ENCODE data around the gene DYRK1A. TPM values are rescaled to one million over a fixed set of nuclear protein-coding genes. Genes with fewer than 3 reads are reported as not detected.

Gene DYRK1A
- total and polyA plus RNA-seq, 10 of the 15 experiments (the other 5 are each of a cell fraction or from before 2014, with no cell fraction given): 2.4 to 68.6 (median 30.7) TPM

DNA sequence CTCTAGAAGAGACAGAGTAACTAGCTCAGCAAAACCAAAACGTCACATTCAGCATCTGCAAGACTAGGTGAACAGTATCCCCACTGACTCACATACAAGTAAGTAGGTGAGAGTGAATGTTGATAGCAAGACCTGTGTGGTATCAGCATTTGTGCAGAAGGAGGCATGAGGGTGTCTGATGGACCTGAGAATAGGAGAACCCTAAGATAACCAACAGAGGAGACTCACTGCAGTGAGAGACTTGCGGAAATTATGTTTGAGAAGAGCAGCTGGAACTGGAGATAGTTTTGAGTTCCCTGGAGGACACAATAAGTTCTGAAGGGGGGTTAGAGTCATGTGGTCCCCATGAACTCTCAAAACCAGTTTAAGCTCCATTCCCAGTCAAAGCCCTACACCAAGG is 59.1 kb downstream of the DYRK1A start (continued):
- no peak for TF ChIP-seq SREBF1 (IDR thresholded peaks at IDR 0.05; ENCODE audit: low read length)
- no peak for TF ChIP-seq CHD4 (IDR thresholded peaks at IDR 0.05)
- no peak for TF ChIP-seq CEBPB (IDR thresholded peaks at IDR 0.05; ENCODE audit: borderline replicate concordance in 1 of 2, low read depth in 2 of 2, low read length in 2 of 2)

- no peak for FAIRE-seq
- H3K4me1 ChIP-seq (ENCODE audit: control insufficient read depth, insufficient read depth, low read length): no peaks in the 10 kb centered on the region
- POLR2A ChIA-PET: no interaction called here
Observed at GRCh38 chr21:37427221-37427620, 60.6 kb downstream of the DYRK1A start.

DNA sequence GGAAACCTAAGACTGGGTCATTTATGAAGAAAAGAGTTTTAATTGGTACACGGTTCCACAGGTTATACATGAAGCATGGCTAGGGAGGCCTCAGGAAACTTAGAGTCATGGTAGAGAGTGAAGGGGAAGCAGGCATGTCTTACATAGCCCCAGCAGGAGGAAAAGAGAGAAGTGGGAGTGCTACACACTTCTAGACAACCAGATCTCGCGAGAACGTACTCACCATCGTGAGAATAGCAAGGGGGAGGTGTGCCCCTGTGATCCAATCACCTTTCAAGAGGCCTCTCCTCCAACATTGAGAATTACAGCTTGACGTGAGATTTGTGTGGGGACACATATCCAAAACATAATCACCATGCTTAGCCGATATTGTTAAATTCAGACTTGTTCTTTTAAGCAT is 62.8 kb downstream of the DYRK1A start:
- no peak overlapping the region for H3K4me2 ChIP-seq (ENCODE audit: control insufficient read depth, insufficient read depth)

More at GRCh38 chr21:37427221-37427620, 60.6 kb downstream of the DYRK1A start:
- Histone ChIP-seq H3K9ac (ENCODE audit: control insufficient read depth, insufficient read depth, low read length) (no peak overlapping the region), H3K27ac (ENCODE audit: control insufficient read depth, insufficient read depth) (no peak overlapping the region), H3K9me3 (replicated peaks; ENCODE audit: control insufficient read depth, insufficient read depth, low read length) (peaks cover 4% of the 10 kb centered on the region; the same call in 2 of the 3 replicates), H3K27me3 (replicated peaks in 1 of 2; ENCODE audit: control insufficient read depth in 2 of 2, insufficient read depth in 2 of 2, low read length in 1 of 2) (no peaks in the 10 kb centered on the region), H3K4me3 (no peak overlapping the region), H3K4me2 (ENCODE audit: control insufficient read depth, insufficient read depth) (no peak overlapping the region), H4K20me1 (ENCODE audit: control insufficient read depth, insufficient read depth) (no peaks in the 10 kb centered on the region), H3K36me3 (ENCODE audit: control insufficient read depth in 2 of 2, insufficient read depth in 2 of 2, low read length in 1 of 2) (peaks cover 6 to 23% of the 10 kb centered on the region in 2 experiments; a peak in 3 of 4 replicates), H3K79me2 (ENCODE audit: control insufficient read depth, insufficient read depth, low read length) (peaks cover 50% of the 10 kb centered on the region), H2AFZ (ENCODE audit: control insufficient read depth, low read depth, low read length) (no peak overlapping the region)
- RAD21 ChIA-PET (ENCODE audit: unreplicated experiment): no interaction called here
- no TSS peak for BruUV-seq (replicated peaks)
- DNase-seq (ENCODE audit: low read depth, low spot score) (no peak), ATAC-seq (no peak)
- WGBS (ENCODE audit: insufficient coverage, insufficient replicate concordance, low lambda C conversion rate, missing lambda C conversion rate): 68% methylated on average over 6 of the region's 6 CpGs
- in situ Hi-C loops (cut with MboI) (no loop called here), intact Hi-C loops (cut with micrococcal nuclease; ENCODE audit: unreplicated experiment) (no loop called here)
- SMC1A ChIA-PET (ENCODE audit: uncharacterized antibody, unreplicated experiment): interaction anchor here (1.2 to 2.1 kb wide), 2 partner anchors 9 to 261 kb away, joined by 5 to 6 read pairs; no protein-coding TSS in a partner anchor
- TF ChIP-seq TCF3 (IDR thresholded peaks at IDR 0.05; ENCODE audit: borderline replicate concordance, insufficient read depth, low read depth, low read length): no peak
- peak in 1 of 2 experiments; percentile 8; a peak in 1 of 4 replicates for TF ChIP-seq BHLHE40 (IDR thresholded peaks at IDR 0.05; ENCODE audit: borderline replicate concordance in 1 of 2, low read depth in 2 of 2, low read length in 1 of 2)
- CTCF ChIA-PET: interaction anchor here (0.7 to 1.4 kb wide), 3 partner anchors 9 to 28 kb away, joined by 3 to 4 read pairs (median 3); no protein-coding TSS in a partner anchor

More for the DNA sequence above, 62.8 kb downstream of the DYRK1A start:
- H3K27ac ChIP-seq (ENCODE audit: control insufficient read depth, insufficient read depth): no peak overlapping the region
- H3K9me3 ChIP-seq (replicated peaks; ENCODE audit: control insufficient read depth, insufficient read depth, low read length): peaks cover 4% of the 10 kb centered on the region; the same call in 2 of the 3 replicates
- H4K20me1 ChIP-seq (ENCODE audit: control insufficient read depth, insufficient read depth): no peaks in the 10 kb centered on the region
- no peaks in the 10 kb centered on the region for H3K4me1 ChIP-seq (ENCODE audit: control insufficient read depth, insufficient read depth, low read length)
- peaks cover 5 to 14% of the 10 kb centered on the region in 2 experiments; a peak in 3 of 4 replicates for H3K36me3 ChIP-seq (ENCODE audit: control insufficient read depth in 2 of 2, insufficient read depth in 2 of 2, low read length in 1 of 2)
- intact Hi-C loops (cut with micrococcal nuclease; ENCODE audit: unreplicated experiment): no loop called here
- ChIA-PET CTCF (interaction anchor here (1.9 kb wide), 1 partner anchor 35 kb away, joined by 6 read pairs; no protein-coding TSS in a partner anchor), SMC1A (ENCODE audit: uncharacterized antibody, unreplicated experiment) (interaction anchor here (1.0 kb wide), 1 partner anchor 10 kb away, joined by 3 read pairs; no protein-coding TSS in a partner anchor), POLR2A (interaction anchor here (0.6 kb wide), 1 partner anchor 8 kb away, joined by 3 read pairs; no protein-coding TSS in a partner anchor), RAD21 (ENCODE audit: unreplicated experiment) (interaction anchor here (1.0 kb wide), 1 partner anchor 9 kb away, joined by 3 read pairs; no protein-coding TSS in a partner anchor)
- BruUV-seq (replicated peaks): no TSS peak
- ATAC-seq (no peak), DNase-seq (ENCODE audit: low read depth, low spot score) (no peak), FAIRE-seq (no peak)
- 98% methylated on average over 7 of the region's 7 CpGs for WGBS (ENCODE audit: insufficient coverage, insufficient replicate concordance, low lambda C conversion rate, missing lambda C conversion rate)
- no peak overlapping the region for H3K4me3 ChIP-seq
- peaks cover 43% of the 10 kb centered on the region for H3K79me2 ChIP-seq (ENCODE audit: control insufficient read depth, insufficient read depth, low read length)
- no peak overlapping the region for H3K9ac ChIP-seq (ENCODE audit: control insufficient read depth, insufficient read depth, low read length)
- no peak for TF ChIP-seq LARP7 (IDR thresholded peaks at IDR 0.05)
- TF ChIP-seq YBX1 (IDR thresholded peaks at IDR 0.05): no peak
- TF ChIP-seq, protein P1, sequence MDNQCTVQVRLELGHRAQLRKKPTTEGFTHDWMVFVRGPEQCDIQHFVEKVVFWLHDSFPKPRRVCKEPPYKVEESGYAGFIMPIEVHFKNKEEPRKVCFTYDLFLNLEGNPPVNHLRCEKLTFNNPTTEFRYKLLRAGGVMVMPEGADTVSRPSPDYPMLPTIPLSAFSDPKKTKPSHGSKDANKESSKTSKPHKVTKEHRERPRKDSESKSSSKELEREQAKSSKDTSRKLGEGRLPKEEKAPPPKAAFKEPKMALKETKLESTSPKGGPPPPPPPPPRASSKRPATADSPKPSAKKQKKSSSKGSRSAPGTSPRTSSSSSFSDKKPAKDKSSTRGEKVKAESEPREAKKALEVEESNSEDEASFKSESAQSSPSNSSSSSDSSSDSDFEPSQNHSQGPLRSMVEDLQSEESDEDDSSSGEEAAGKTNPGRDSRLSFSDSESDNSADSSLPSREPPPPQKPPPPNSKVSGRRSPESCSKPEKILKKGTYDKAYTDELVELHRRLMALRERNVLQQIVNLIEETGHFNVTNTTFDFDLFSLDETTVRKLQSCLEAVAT (IDR thresholded peaks at IDR 0.05): no peak
- TF ChIP-seq NFXL1 (IDR thresholded peaks at IDR 0.05; ENCODE audit: borderline replicate concordance): no peak
- TF ChIP-seq TARDBP (IDR thresholded peaks at IDR 0.05; ENCODE audit: borderline replicate concordance): no peak
- TF ChIP-seq, protein P2, sequence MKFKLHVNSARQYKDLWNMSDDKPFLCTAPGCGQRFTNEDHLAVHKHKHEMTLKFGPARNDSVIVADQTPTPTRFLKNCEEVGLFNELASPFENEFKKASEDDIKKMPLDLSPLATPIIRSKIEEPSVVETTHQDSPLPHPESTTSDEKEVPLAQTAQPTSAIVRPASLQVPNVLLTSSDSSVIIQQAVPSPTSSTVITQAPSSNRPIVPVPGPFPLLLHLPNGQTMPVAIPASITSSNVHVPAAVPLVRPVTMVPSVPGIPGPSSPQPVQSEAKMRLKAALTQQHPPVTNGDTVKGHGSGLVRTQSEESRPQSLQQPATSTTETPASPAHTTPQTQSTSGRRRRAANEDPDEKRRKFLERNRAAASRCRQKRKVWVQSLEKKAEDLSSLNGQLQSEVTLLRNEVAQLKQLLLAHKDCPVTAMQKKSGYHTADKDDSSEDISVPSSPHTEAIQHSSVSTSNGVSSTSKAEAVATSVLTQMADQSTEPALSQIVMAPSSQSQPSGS (IDR thresholded peaks at IDR 0.05; ENCODE audit: low read length): no peak
- TF ChIP-seq BCL11A (IDR thresholded peaks at IDR 0.05; ENCODE audit: low read depth, low read length): no peak
- TF ChIP-seq CHD1 (IDR thresholded peaks at IDR 0.05; ENCODE audit: low read depth, low read length): no peak
- no peak overlapping the region for H2AFZ ChIP-seq (ENCODE audit: control insufficient read depth, low read depth, low read length)
- H3K27me3 ChIP-seq (replicated peaks in 1 of 2; ENCODE audit: control insufficient read depth in 2 of 2, insufficient read depth in 2 of 2, low read length in 1 of 2): no peaks in the 10 kb centered on the region
- in situ Hi-C loops (cut with MboI): no loop called here

Data from GM12878 (cell line).